HEK293T (cell line): ENCODE measurements around the gene ELOVL2.

Experiments
- CTBP1 ChIP-seq: fragments of 450-650 bp; IDR thresholded peaks from 2 replicates; pipeline ENCODE4 v1.6.1; 2016; ENCODE audit warnings: borderline replicate concordance
- NFRKB ChIP-seq: fragments of 450-650 bp; IDR thresholded peaks from 2 replicates; pipeline ENCODE4 v1.6.1; 2016; ENCODE audit warnings: mild to moderate bottlenecking, moderate library complexity
- SP1 ChIP-seq: fragments of 450-650 bp; IDR thresholded peaks from 2 replicates; pipeline ENCODE4 v1.6.1; 2017
- ZNF384 ChIP-seq: fragments of 450-650 bp; IDR thresholded peaks from 2 replicates; pipeline ENCODE4 v1.6.1; 2016

DNA sequence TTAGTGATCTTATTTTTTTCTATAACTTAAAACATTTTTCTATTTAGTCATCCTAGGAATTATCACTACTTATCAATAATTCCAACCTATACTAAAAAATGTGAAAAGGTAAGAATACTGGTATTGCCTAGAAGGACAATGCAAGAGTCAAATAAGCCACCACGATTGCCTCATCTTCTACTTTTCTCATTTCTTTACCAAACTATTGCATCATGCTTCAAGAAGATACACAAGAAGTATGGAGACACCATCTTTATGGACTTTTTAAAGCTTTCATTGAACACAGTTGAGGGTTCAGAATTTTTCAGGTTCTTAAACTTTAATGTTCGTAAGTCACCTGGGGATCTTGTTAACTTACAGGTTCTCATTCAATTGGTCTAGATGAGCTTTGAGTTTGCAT is 25.9 kb downstream of the ELOVL2 start:
- TF ChIP-seq ZNF384 (no peak), NFRKB (no peak), SP1 (no peak), CTBP1 (no peak)
